Ishikawa (cell line): ENCODE results near the gene PLXDC2.

Experiments
- CREB1 ChIP-seq: IDR thresholded peaks from 2 replicates; pipeline ENCODE4 v1.6.1; 2012; ENCODE audit warnings: low read depth
- EGR1 ChIP-seq: IDR thresholded peaks from 2 replicates; pipeline ENCODE4 v1.6.1; 2012
- EP300 ChIP-seq: IDR thresholded peaks from 2 replicates; pipeline ENCODE4 v1.6.1; 2012; ENCODE audit warnings: borderline replicate concordance
- NFIC ChIP-seq: IDR thresholded peaks from 2 replicates; pipeline ENCODE4 v1.6.1; 2012
- TAF1 ChIP-seq: IDR thresholded peaks from 2 replicates; pipeline ENCODE4 v1.6.1; 2012; ENCODE audit warnings: low read depth, mild to moderate bottlenecking
- TCF12 ChIP-seq: IDR thresholded peaks from 2 replicates; pipeline ENCODE4 v1.6.1; 2012; ENCODE audit warnings: low read depth
- USF1 ChIP-seq: IDR thresholded peaks from 2 replicates; pipeline ENCODE4 v1.6.1; 2012
- TF ChIP-seq, protein P1 (sequence below): IDR thresholded peaks from 2 replicates; pipeline ENCODE4 v1.6.1; 2012; ENCODE audit warnings: low read depth, mild to moderate bottlenecking
- TF ChIP-seq, protein P2 (sequence below): IDR thresholded peaks from 2 replicates; pipeline ENCODE4 v1.6.1; 2012

DNA sequence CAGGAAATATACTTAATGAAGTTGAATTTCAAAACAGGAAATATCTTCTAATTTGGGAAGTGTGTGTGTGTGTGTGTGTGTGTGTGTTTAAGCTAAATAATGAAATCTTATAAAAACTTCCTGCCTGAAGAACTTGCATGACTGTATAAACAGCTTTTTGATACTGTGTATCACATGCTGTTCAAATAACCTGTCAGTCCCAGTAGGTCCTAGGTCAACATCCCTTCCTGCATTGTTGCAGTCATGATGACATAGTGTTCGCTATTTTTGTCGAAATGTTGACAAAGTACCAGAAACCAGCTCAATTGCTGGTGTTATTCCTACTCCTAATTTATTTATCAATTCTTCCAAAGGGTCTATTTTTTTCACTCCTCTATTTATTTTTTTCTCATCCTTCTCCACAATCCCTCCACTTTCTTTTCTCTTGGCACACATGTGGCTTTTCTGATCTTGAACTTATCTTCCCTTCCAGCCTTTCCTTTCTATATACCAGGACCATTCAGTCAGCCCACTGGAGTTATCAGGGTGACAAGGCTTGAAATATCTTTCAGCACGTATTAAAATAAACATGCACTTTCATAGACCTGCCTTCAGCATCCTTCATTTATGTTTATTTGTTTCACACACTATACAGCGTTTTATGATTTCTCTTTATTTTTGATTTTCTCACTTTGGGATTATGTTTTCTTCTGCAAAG, 115.8 kb downstream of the PLXDC2 start:
- TF ChIP-seq EP300 (no peak), NFIC (no peak), USF1 (no peak), TCF12 (no peak), EGR1 (no peak), CREB1 (no peak), TAF1 (no peak)
- TF ChIP-seq, protein P1, sequence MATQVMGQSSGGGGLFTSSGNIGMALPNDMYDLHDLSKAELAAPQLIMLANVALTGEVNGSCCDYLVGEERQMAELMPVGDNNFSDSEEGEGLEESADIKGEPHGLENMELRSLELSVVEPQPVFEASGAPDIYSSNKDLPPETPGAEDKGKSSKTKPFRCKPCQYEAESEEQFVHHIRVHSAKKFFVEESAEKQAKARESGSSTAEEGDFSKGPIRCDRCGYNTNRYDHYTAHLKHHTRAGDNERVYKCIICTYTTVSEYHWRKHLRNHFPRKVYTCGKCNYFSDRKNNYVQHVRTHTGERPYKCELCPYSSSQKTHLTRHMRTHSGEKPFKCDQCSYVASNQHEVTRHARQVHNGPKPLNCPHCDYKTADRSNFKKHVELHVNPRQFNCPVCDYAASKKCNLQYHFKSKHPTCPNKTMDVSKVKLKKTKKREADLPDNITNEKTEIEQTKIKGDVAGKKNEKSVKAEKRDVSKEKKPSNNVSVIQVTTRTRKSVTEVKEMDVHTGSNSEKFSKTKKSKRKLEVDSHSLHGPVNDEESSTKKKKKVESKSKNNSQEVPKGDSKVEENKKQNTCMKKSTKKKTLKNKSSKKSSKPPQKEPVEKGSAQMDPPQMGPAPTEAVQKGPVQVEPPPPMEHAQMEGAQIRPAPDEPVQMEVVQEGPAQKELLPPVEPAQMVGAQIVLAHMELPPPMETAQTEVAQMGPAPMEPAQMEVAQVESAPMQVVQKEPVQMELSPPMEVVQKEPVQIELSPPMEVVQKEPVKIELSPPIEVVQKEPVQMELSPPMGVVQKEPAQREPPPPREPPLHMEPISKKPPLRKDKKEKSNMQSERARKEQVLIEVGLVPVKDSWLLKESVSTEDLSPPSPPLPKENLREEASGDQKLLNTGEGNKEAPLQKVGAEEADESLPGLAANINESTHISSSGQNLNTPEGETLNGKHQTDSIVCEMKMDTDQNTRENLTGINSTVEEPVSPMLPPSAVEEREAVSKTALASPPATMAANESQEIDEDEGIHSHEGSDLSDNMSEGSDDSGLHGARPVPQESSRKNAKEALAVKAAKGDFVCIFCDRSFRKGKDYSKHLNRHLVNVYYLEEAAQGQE = no peak
- TF ChIP-seq, protein P2, sequence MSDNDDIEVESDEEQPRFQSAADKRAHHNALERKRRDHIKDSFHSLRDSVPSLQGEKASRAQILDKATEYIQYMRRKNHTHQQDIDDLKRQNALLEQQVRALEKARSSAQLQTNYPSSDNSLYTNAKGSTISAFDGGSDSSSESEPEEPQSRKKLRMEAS = no peak
